DND-41 (cell line): Measurements from ENCODE around the gene TMED10.
"Not testable (repeated sequence)": the region's sequence is repeated elsewhere in the genome, so short reads cannot be mapped to it uniquely, and the experiment has no call there.

ENCODE experiments used
- ATAC-seq: fragments of 200-7000 bp; cut with Tn5 transposase; 3 replicates; pipeline ENCODE4 v1.9.1; 2021; ENCODE audit warnings: low read depth; ENCODE audit not compliant: insufficient read depth
- DNase-seq: peaks from one replicate; pipeline ENCODE4 v3.0.0-alpha.2; 2020
- H2AFZ ChIP-seq: 2 replicates; pipeline ENCODE4 v1.6.0; 2012; ENCODE audit warnings: low read depth, low read length
- H3K27ac ChIP-seq: 2 replicates; pipeline ENCODE4 v1.5.1; 2012; ENCODE audit warnings: low read length, inconsistent platforms
- H3K27me3 ChIP-seq: fragments of 200-600 bp; sonication (generic); 2 replicates; pipeline ENCODE4 v1.6.0; 2012; ENCODE audit warnings: low read length, mild to moderate bottlenecking, inconsistent platforms; ENCODE audit not compliant: insufficient read depth, poor library complexity
- H3K36me3 ChIP-seq: 2 replicates; pipeline ENCODE4 v1.5.1; 2012; ENCODE audit warnings: low read length, inconsistent platforms; ENCODE audit not compliant: insufficient read depth
- H3K4me1 ChIP-seq: 2 replicates; pipeline ENCODE4 v1.5.1; 2012; ENCODE audit warnings: mild to moderate bottlenecking, low read length; ENCODE audit not compliant: insufficient read depth
- H3K4me2 ChIP-seq: 2 replicates; pipeline ENCODE4 v1.6.0; 2012; ENCODE audit warnings: mild to moderate bottlenecking, moderate library complexity, low read length, inconsistent platforms; ENCODE audit not compliant: insufficient read depth
- H3K4me3 ChIP-seq, 2 experiments: fragments of 200-600 bp in 1 of 2; shearing (Covaris generic) in 1 of 2; 2 replicates each; pipeline ENCODE4 v1.5.1; 2012 to 2016; ENCODE audit warnings: inconsistent platforms in 2 of 2, low read length in 2 of 2, mild to moderate bottlenecking in 2 of 2, low read depth in 1 of 2, moderate library complexity in 1 of 2
- H3K79me2 ChIP-seq: 2 replicates; pipeline ENCODE4 v1.6.0; 2012; ENCODE audit warnings: low read length, inconsistent platforms; ENCODE audit not compliant: insufficient read depth
- H3K9ac ChIP-seq: 2 replicates; pipeline ENCODE4 v1.6.0; 2012; ENCODE audit warnings: low read depth, mild to moderate bottlenecking, inconsistent platforms, low read length, moderate library complexity
- H3K9me3 ChIP-seq: 2 replicates; pipeline ENCODE4 v1.5.1; 2012; ENCODE audit warnings: low read length, moderate library complexity, mild to moderate bottlenecking, inconsistent platforms; ENCODE audit not compliant: insufficient read depth, severe bottlenecking
- H4K20me1 ChIP-seq: 2 replicates; pipeline ENCODE4 v1.6.0; 2012; ENCODE audit warnings: low read length; ENCODE audit not compliant: insufficient read depth
- CTCF ChIP-seq: IDR thresholded peaks from 2 replicates; pipeline ENCODE4 v1.5.1; 2012; ENCODE audit warnings: borderline replicate concordance, low read length, moderate library complexity, mild to moderate bottlenecking; ENCODE audit not compliant: poor library complexity, severe bottlenecking; ENCODE audit errors: extremely low read depth
- EZH2 ChIP-seq: IDR thresholded peaks from 3 replicates; pipeline ENCODE4 v1.6.1; 2012; ENCODE audit warnings: borderline replicate concordance, low read depth, mild to moderate bottlenecking, moderate library complexity, low read length, inconsistent platforms; ENCODE audit not compliant: severe bottlenecking

The TMED10 gene

GRCh38 chr14:75182821-75183220 lies 6.4 kb upstream of the TMED10 start:
- Histone ChIP-seq H3K27ac (no peak overlapping the region), H3K4me2 (no peak overlapping the region), H3K9ac (no peak overlapping the region)

GRCh38 chr14:75182163-75182562 lies 5.8 kb upstream of the TMED10 start:
- not testable (repeated sequence) for H3K4me3 ChIP-seq, ATAC-seq, H3K27ac ChIP-seq, H3K36me3 ChIP-seq, H3K4me1 ChIP-seq, DNase-seq, H2AFZ ChIP-seq, H4K20me1 ChIP-seq, H3K9me3 ChIP-seq, H3K9ac ChIP-seq, H3K79me2 ChIP-seq, H3K27me3 ChIP-seq, H3K4me2 ChIP-seq

More at GRCh38 chr14:75182821-75183220, 6.4 kb upstream of the TMED10 start:
- Histone ChIP-seq H3K4me3 (no peak overlapping the region), H4K20me1 (no peaks in the 10 kb centered on the region), H2AFZ (no peak overlapping the region), H3K36me3 (no peaks in the 10 kb centered on the region), H3K4me1 (no peaks in the 10 kb centered on the region), H3K27me3 (peaks cover 6% of the 10 kb centered on the region), H3K9me3 (no peaks in the 10 kb centered on the region), H3K79me2 (no peaks in the 10 kb centered on the region)
- no peak for ATAC-seq
- no peak for DNase-seq
- TF ChIP-seq EZH2 (no peak), CTCF (no peak)

GRCh38 chr14:75181293-75182062 lies 5.1 kb upstream of the TMED10 start:
- ATAC-seq (no peak), DNase-seq (no peak)
- no peak overlapping the region for H3K9ac ChIP-seq
- H3K79me2 ChIP-seq, result no peaks in the 10 kb centered on the region
- no peak overlapping the region for H3K4me3 ChIP-seq
- H3K9me3 ChIP-seq, result no peaks in the 10 kb centered on the region
- no peaks in the 10 kb centered on the region for H3K36me3 ChIP-seq
- H4K20me1 ChIP-seq, result no peaks in the 10 kb centered on the region
- H3K4me1 ChIP-seq, result peaks cover 6% of the 10 kb centered on the region
- peaks cover 3% of the 10 kb centered on the region for H3K27me3 ChIP-seq
- no peak overlapping the region for H3K4me2 ChIP-seq
- H3K27ac ChIP-seq, result no peak overlapping the region
- no peak for TF ChIP-seq EZH2
- H2AFZ ChIP-seq, result no peak overlapping the region

GRCh38 chr14:75175677-75176141 lies 703 bp downstream of the TMED10 start:
- DNase-seq, result no peak

More at GRCh38 chr14:75175677-75176141, 703 bp downstream of the TMED10 start:
- H3K4me2 ChIP-seq, result peak overlapping the region; percentile 79
- peak overlapping the region; percentile 63 to 98 for H3K4me3 ChIP-seq
- peaks cover 3% of the 10 kb centered on the region for H3K27me3 ChIP-seq
- no peaks in the 10 kb centered on the region for H3K9me3 ChIP-seq
- H3K79me2 ChIP-seq, result peaks cover 57% of the 10 kb centered on the region
- peak overlapping the region; percentile 99 for H3K27ac ChIP-seq
- ATAC-seq, result peak; percentile 12
- H3K4me1 ChIP-seq, result peaks cover 37% of the 10 kb centered on the region
- peak overlapping the region; percentile 97 for H3K9ac ChIP-seq
- peak overlapping the region; percentile 92 for H2AFZ ChIP-seq
- no peaks in the 10 kb centered on the region; the same call in 1 of the 2 replicates for H3K36me3 ChIP-seq
- TF ChIP-seq EZH2 (no peak), CTCF (no peak)
- peaks cover 38% of the 10 kb centered on the region for H4K20me1 ChIP-seq
